Measurements from ENCODE around the gene ZNF598. TPM values are rescaled to one million over a fixed set of nuclear protein-coding genes. Genes with fewer than 3 reads are reported as not detected.

The ZNF598 gene
- total RNA-seq, 4 donors from 2014 or later: 31.3 to 56.1 (median 40.9) TPM

GRCh38 chr16:2002406-2003230, 7.0 kb downstream of the ZNF598 start:
- H3K36me3 ChIP-seq: peaks cover 47 to 71% (median 51%) of the 10 kb centered on the region in 3 donors
- no peaks in the 10 kb centered on the region for H3K9me3 ChIP-seq
- no peak for TF ChIP-seq CTCF (IDR thresholded peaks at IDR 0.05)
- no peak for TF ChIP-seq POLR2A (IDR thresholded peaks at IDR 0.05)
- H3K4me3 ChIP-seq: no peak overlapping the region
- no peaks in the 10 kb centered on the region for H3K27me3 ChIP-seq
- intact Hi-C loops (cut with DNase I): no loop called here
- 100% methylated on average over 3 of the region's 47 CpGs for WGBS, 2 donors
- no peak overlapping the region for H3K27ac ChIP-seq
- H3K4me1 ChIP-seq: peaks cover 25 to 55% (median 40%) of the 10 kb centered on the region in 3 donors
- no peak for DNase-seq

GRCh38 chr16:2001456-2002355, 7.9 kb downstream of the ZNF598 start:
- Histone ChIP-seq H3K27me3 (no peaks in the 10 kb centered on the region), H3K4me3 (no peak overlapping the region), H3K27ac (no peak overlapping the region), H3K36me3 (peaks cover 47 to 80% (median 51%) of the 10 kb centered on the region in 3 donors), H3K4me1 (peaks cover 15 to 53% (median 34%) of the 10 kb centered on the region in 3 donors), H3K9me3 (no peaks in the 10 kb centered on the region)
- DNase-seq: no peak
- intact Hi-C loops (cut with DNase I): no loop called here
- WGBS, 2 donors: 92 to 94% methylated on average over 21 to 22 of the region's 53 CpGs
- TF ChIP-seq CTCF (IDR thresholded peaks at IDR 0.05) (no peak), POLR2A (IDR thresholded peaks at IDR 0.05) (no peak)

- H3K9me3 ChIP-seq: no peaks in the 10 kb centered on the region
- no peak overlapping the region for H3K27ac ChIP-seq
- peaks cover 47 to 87% (median 51%) of the 10 kb centered on the region in 3 donors for H3K36me3 ChIP-seq
- H3K4me3 ChIP-seq: no peak overlapping the region
- no peaks in the 10 kb centered on the region for H3K27me3 ChIP-seq
- intact Hi-C loops (cut with DNase I): no loop called here
- no peak for TF ChIP-seq CTCF (IDR thresholded peaks at IDR 0.05)
- TF ChIP-seq POLR2A (IDR thresholded peaks at IDR 0.05): no peak
- no peak for DNase-seq
- H3K4me1 ChIP-seq: peaks cover 15 to 53% (median 30%) of the 10 kb centered on the region in 3 donors
- 80 to 94% methylated on average over 1 to 13 of the region's 19 CpGs for WGBS, 2 donors
Measured at GRCh38 chr16:2001035-2001434, 8.6 kb downstream of the ZNF598 start.

- no peak for DNase-seq
- no peaks in the 10 kb centered on the region for H3K27me3 ChIP-seq
- peaks cover 11 to 42% (median 20%) of the 10 kb centered on the region in 3 donors for H3K4me1 ChIP-seq
- TF ChIP-seq POLR2A (IDR thresholded peaks at IDR 0.05) (no peak), CTCF (IDR thresholded peaks at IDR 0.05) (no peak)
- intact Hi-C loops (cut with DNase I): no loop called here
- H3K36me3 ChIP-seq: peaks cover 47 to 83% (median 51%) of the 10 kb centered on the region in 3 donors
- no peaks in the 10 kb centered on the region for H3K9me3 ChIP-seq
- no peak overlapping the region for H3K27ac ChIP-seq
- H3K4me3 ChIP-seq: no peak overlapping the region
- WGBS, 2 donors: 80 to 90% methylated on average over 2 to 7 of the region's 28 CpGs
Measured at GRCh38 chr16:1999866-2000514, 9.6 kb downstream of the ZNF598 start.
